ENCODE data around the gene GIMAP6.
"Not testable (repeated sequence)": the region's sequence is repeated elsewhere in the genome, so short reads cannot be mapped to it uniquely, and the experiment has no call there.

Gene GIMAP6

GRCh38 chr7:150631866-150632864 is at the start of gene GIMAP6:
TSS of gene GIMAP6 (minus strand) at chr7:150632385. CDS start at chr7:150630142, 2,243 bp downstream.
- peak in 2 of 51 donors; percentile 1 to 2 for DNase-seq

GRCh38 chr7:150680364-150680763 is 48.2 kb upstream of the GIMAP6 start:
- DNase-seq, result not testable (repeated sequence)

- DNase-seq, result not testable (repeated sequence)
Observed at GRCh38 chr7:150678601-150679000, 46.4 kb upstream of the GIMAP6 start.

GRCh38 chr7:150676854-150677253 is 44.7 kb upstream of the GIMAP6 start:
- DNase-seq, result not testable (repeated sequence)

- not testable (repeated sequence) for DNase-seq
Observed at GRCh38 chr7:150676276-150676675, 44.1 kb upstream of the GIMAP6 start.

GRCh38 chr7:150675714-150676113 is 43.5 kb upstream of the GIMAP6 start:
- DNase-seq, result no peak

- not testable (repeated sequence) for DNase-seq
Observed at GRCh38 chr7:150671798-150672585, 39.8 kb upstream of the GIMAP6 start.

GRCh38 chr7:150668977-150669376 is 36.8 kb upstream of the GIMAP6 start:
- no peak for DNase-seq

GRCh38 chr7:150668472-150668911 is 36.3 kb upstream of the GIMAP6 start:
- no peak for DNase-seq

GRCh38 chr7:150666412-150666811 is 34.2 kb upstream of the GIMAP6 start:
- no peak for DNase-seq

- no peak for DNase-seq
Observed at GRCh38 chr7:150665896-150666295, 33.7 kb upstream of the GIMAP6 start.

- DNase-seq, result peak in 1 of 51 donors; percentile 10
Observed at GRCh38 chr7:150665089-150665748, 33.0 kb upstream of the GIMAP6 start.

- DNase-seq, result no peak
Observed at GRCh38 chr7:150663802-150664494, 31.8 kb upstream of the GIMAP6 start.

GRCh38 chr7:150662821-150663220 is 30.6 kb upstream of the GIMAP6 start:
- not testable (repeated sequence) for DNase-seq

GRCh38 chr7:150660939-150661613 is 28.9 kb upstream of the GIMAP6 start:
- DNase-seq, result no peak

- no peak for DNase-seq
Observed at GRCh38 chr7:150657526-150657925, 25.3 kb upstream of the GIMAP6 start.

GRCh38 chr7:150656047-150656446 is 23.9 kb upstream of the GIMAP6 start:
- no peak for DNase-seq

- DNase-seq, result no peak
Observed at GRCh38 chr7:150654692-150655091, 22.5 kb upstream of the GIMAP6 start.

- DNase-seq, result no peak
Observed at GRCh38 chr7:150649080-150649385, 16.8 kb upstream of the GIMAP6 start.

GRCh38 chr7:150648353-150649079 is 16.3 kb upstream of the GIMAP6 start:
- DNase-seq, result peak in 1 of 51 donors; percentile 2
